IPS-15b (cell line): ENCODE data around the gene ADAMTS18.

Source experiments
- H3K27me3 ChIP-seq: one replicate; pipeline ENCODE4 v1.6.1; 2013; ENCODE audit warnings: low read length; ENCODE audit not compliant: control insufficient read depth, insufficient read depth
- H3K36me3 ChIP-seq: one replicate; pipeline ENCODE4 v1.6.1; 2013; ENCODE audit warnings: low read length; ENCODE audit not compliant: control insufficient read depth, insufficient read depth
- H3K4me1 ChIP-seq: one replicate; pipeline ENCODE4 v1.6.1; 2013; ENCODE audit warnings: mild to moderate bottlenecking, low read length; ENCODE audit not compliant: control insufficient read depth, insufficient read depth
- H3K4me3 ChIP-seq: one replicate; pipeline ENCODE4 v1.5.1; 2013; ENCODE audit warnings: low read depth, low read length
- H3K9ac ChIP-seq: one replicate; pipeline ENCODE4 v1.6.1; 2013; ENCODE audit warnings: low read depth, mild to moderate bottlenecking, low read length
- H3K9me3 ChIP-seq: one replicate; pipeline ENCODE4 v1.6.1; 2013; ENCODE audit warnings: mild to moderate bottlenecking, low read length; ENCODE audit not compliant: control insufficient read depth, insufficient read depth

Gene ADAMTS18

GRCh38 chr16:77406680-77407079, 28.2 kb downstream of the ADAMTS18 start:
- H3K36me3 ChIP-seq, result no peaks in the 10 kb centered on the region
- no peaks in the 10 kb centered on the region for H3K27me3 ChIP-seq
- no peak overlapping the region for H3K4me3 ChIP-seq
- no peaks in the 10 kb centered on the region for H3K9me3 ChIP-seq
- H3K4me1 ChIP-seq, result peaks cover 3% of the 10 kb centered on the region
- no peak overlapping the region for H3K9ac ChIP-seq

- no peak overlapping the region for H3K4me3 ChIP-seq
- no peaks in the 10 kb centered on the region for H3K9me3 ChIP-seq
- no peaks in the 10 kb centered on the region for H3K27me3 ChIP-seq
- H3K4me1 ChIP-seq, result peaks cover 3% of the 10 kb centered on the region
- no peaks in the 10 kb centered on the region for H3K36me3 ChIP-seq
- H3K9ac ChIP-seq, result no peak overlapping the region
These were observed 30.1 kb downstream of the ADAMTS18 start for GRCh38 chr16:77404775-77405174.

- Histone ChIP-seq H3K27me3 (no peaks in the 10 kb centered on the region), H3K4me1 (peaks cover 3% of the 10 kb centered on the region), H3K9me3 (no peaks in the 10 kb centered on the region), H3K9ac (no peak overlapping the region), H3K36me3 (no peaks in the 10 kb centered on the region), H3K4me3 (no peak overlapping the region)
These were observed 31.1 kb downstream of the ADAMTS18 start for GRCh38 chr16:77403732-77404131.

- Histone ChIP-seq H3K9ac (no peak overlapping the region), H3K36me3 (no peaks in the 10 kb centered on the region)
These were observed 32.2 kb downstream of the ADAMTS18 start for GRCh38 chr16:77402672-77403071.

GRCh38 chr16:77402118-77402517, 32.7 kb downstream of the ADAMTS18 start:
- peaks cover 3% of the 10 kb centered on the region for H3K4me1 ChIP-seq
- no peak overlapping the region for H3K4me3 ChIP-seq
- H3K36me3 ChIP-seq, result no peaks in the 10 kb centered on the region
- H3K9me3 ChIP-seq, result no peaks in the 10 kb centered on the region
- no peak overlapping the region for H3K9ac ChIP-seq
- no peaks in the 10 kb centered on the region for H3K27me3 ChIP-seq

More at GRCh38 chr16:77402672-77403071, 32.2 kb downstream of the ADAMTS18 start:
- Histone ChIP-seq H3K4me1 (peaks cover 3% of the 10 kb centered on the region), H3K9me3 (no peaks in the 10 kb centered on the region), H3K27me3 (no peaks in the 10 kb centered on the region), H3K4me3 (no peak overlapping the region)

- Histone ChIP-seq H3K9me3 (no peaks in the 10 kb centered on the region), H3K9ac (no peak overlapping the region), H3K4me3 (no peak overlapping the region), H3K27me3 (no peaks in the 10 kb centered on the region), H3K36me3 (no peaks in the 10 kb centered on the region), H3K4me1 (no peaks in the 10 kb centered on the region)
These were observed 35.3 kb downstream of the ADAMTS18 start for GRCh38 chr16:77399546-77399945.

GRCh38 chr16:77399066-77399465, 35.8 kb downstream of the ADAMTS18 start:
- Histone ChIP-seq H3K4me3 (no peak overlapping the region), H3K9ac (no peak overlapping the region), H3K27me3 (no peaks in the 10 kb centered on the region), H3K36me3 (no peaks in the 10 kb centered on the region), H3K9me3 (no peaks in the 10 kb centered on the region), H3K4me1 (no peaks in the 10 kb centered on the region)

GRCh38 chr16:77398495-77398894, 36.3 kb downstream of the ADAMTS18 start:
- no peak overlapping the region for H3K9ac ChIP-seq
- H3K27me3 ChIP-seq, result no peaks in the 10 kb centered on the region
- H3K9me3 ChIP-seq, result no peaks in the 10 kb centered on the region
- H3K4me3 ChIP-seq, result no peak overlapping the region
- H3K4me1 ChIP-seq, result no peaks in the 10 kb centered on the region
- H3K36me3 ChIP-seq, result no peaks in the 10 kb centered on the region

GRCh38 chr16:77396461-77396860, 38.4 kb downstream of the ADAMTS18 start:
- Histone ChIP-seq H3K36me3 (no peaks in the 10 kb centered on the region), H3K9ac (no peak overlapping the region), H3K27me3 (no peaks in the 10 kb centered on the region), H3K4me3 (no peak overlapping the region), H3K4me1 (no peaks in the 10 kb centered on the region), H3K9me3 (no peaks in the 10 kb centered on the region)

GRCh38 chr16:77394699-77395098, 40.1 kb downstream of the ADAMTS18 start:
- Histone ChIP-seq H3K4me1 (no peaks in the 10 kb centered on the region), H3K9me3 (no peaks in the 10 kb centered on the region), H3K27me3 (no peaks in the 10 kb centered on the region), H3K36me3 (no peaks in the 10 kb centered on the region), H3K4me3 (no peak overlapping the region), H3K9ac (no peak overlapping the region)

- Histone ChIP-seq H3K9ac (no peak overlapping the region), H3K27me3 (no peaks in the 10 kb centered on the region), H3K9me3 (no peaks in the 10 kb centered on the region)
These were observed 40.9 kb downstream of the ADAMTS18 start for GRCh38 chr16:77393955-77394354.

GRCh38 chr16:77387815-77388209, 47.0 kb downstream of the ADAMTS18 start:
- Histone ChIP-seq H3K9ac (no peak overlapping the region), H3K27me3 (no peaks in the 10 kb centered on the region), H3K4me3 (no peak overlapping the region), H3K9me3 (no peaks in the 10 kb centered on the region), H3K36me3 (no peaks in the 10 kb centered on the region), H3K4me1 (peaks cover 4% of the 10 kb centered on the region)

More at GRCh38 chr16:77393955-77394354, 40.9 kb downstream of the ADAMTS18 start:
- Histone ChIP-seq H3K36me3 (no peaks in the 10 kb centered on the region), H3K4me1 (no peaks in the 10 kb centered on the region), H3K4me3 (no peak overlapping the region)
